HT-29 (cell line): Measurements from ENCODE around the gene THEM5. TPM values are rescaled to one million over a fixed set of nuclear protein-coding genes. Genes with fewer than 3 reads are reported as not detected.

Experiments
- DNase-seq: peaks from one replicate; pipeline ENCODE4 v3.0.0-alpha.2; 2015; ENCODE audit warnings: low spot score
- small RNA-seq: library from RNA; depleted of rRNA; stranded (forward); fragments of <200 nt; gene quantifications from one replicate; pipeline ENCODE3, GENCODE V24; 2014
- total RNA-seq: library from RNA; depleted of rRNA; stranded (reverse); fragments of >200 nt; shearing (Covaris generic); gene quantifications from 2 replicates; pipeline ENCODE4 v1.2.3, GENCODE V29; 2014; rRNA removed

Gene THEM5
- total RNA-seq, 1 experiment from 2014 or later, result not detected

DNA sequence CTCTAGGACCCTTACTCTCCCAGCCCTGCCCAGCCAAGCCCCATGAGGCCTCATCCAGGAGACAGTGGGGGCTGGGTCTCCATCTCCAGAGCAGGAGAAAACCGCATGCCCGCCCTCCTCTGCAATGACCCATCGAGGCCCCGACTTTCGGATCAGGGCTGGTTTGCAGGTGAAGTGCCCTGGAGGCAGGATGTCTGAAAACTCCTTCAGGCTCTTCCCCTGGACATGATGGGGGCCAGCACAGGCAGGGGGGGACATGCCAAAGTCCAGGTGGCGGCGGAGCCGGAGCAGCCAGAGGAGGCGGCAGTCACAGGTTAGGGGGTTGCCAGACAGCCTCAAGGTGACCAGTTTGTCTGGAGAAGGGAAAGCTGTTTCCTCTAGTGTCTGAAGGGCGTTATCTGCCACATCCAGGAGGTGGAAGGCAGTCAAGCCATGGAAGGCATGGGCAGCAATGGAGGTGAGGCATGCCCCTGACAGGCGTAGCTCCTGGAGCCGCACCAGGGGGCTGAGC lies 52.1 kb downstream of the THEM5 start:
- DNase-seq, result no peak

DNA sequence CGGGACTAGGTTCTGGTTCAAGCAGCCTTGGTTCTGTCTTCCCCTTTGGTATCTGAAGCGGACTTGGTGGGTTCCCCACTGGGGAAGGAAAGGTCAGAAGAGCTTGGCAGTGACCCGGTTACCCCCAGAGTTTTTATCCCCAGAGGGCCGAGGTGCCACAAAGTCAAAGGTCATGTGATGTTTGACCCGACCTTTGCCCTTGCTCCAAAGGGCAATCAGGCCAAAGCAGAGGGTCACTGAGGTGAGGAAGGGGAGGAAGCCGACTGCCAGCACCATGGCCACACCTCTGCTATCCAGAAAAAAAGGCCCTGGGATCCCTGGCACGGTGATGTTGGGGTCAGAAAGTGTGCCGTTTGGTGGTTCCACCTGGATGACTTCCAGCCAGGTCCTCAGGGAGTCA lies 52.7 kb downstream of the THEM5 start:
- DNase-seq, result no peak

DNA sequence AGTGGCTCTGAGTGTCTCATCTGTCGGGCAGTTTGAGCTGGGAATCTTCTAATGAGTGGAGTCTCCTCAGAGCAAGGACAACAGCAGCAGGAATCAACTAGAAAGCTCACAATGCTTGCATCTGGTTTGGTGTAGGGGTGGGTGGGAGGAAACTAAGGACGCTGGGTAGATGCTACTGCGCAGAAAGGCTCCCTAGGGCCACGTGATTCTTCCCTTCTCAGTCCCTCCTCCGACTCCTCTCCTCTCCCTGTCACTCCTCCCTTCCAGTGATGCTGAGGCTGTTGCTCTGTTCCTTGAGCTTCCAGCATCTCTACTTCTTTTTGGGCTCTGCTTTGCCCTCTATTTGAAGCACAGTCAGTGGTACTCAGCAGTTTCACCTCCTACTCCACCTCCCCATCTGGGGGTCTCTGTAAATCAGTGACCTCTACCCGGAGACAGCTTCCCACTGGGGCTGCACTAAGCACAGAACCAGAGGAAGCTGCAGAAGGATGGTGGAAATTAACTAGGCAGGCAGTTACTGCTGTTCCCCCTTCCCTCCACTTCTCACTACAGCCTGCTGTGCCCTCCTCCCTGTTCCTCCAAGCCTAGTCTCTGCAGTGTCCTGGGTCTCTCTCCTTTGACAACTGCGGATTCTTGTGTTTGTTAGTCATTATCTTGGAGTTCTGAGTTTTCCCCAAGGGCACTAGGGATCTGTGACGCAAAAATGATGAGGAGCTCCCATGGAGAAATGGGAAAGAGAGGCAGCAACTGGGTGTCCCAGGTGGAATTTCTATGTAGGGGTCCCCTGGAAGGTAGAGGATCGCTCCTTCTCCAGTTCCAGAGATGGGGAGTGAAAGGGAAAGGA lies 54.1 kb downstream of the THEM5 start:
- DNase-seq, result no peak

DNA sequence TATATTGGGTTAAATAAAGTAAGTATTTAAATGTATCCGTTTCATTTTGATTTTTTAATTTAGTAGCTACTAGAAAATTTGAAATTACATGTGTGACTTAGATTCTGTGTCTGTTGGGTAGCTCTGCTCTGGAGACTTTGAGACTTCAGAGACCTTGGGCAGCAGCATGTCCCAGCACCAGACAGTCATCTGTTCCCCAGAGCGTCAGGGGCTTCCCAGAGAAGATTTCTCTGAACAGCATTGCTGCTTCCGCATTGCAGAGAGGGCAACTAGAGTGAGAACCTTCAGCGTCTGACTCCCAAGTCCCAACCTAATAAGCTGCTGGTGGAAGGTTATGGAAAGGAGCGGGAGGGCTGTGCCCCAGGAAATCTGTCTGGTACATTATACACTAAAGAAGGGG lies 54.9 kb downstream of the THEM5 start:
- DNase-seq, result no peak

Small RNAs within 50 kb of the gene (small RNA-seq; reads per million reads assigned to genes)
- not detected for gene RF00019

Other genes with a start within 250 kb of the THEM5 start
- 13.3 and 13.9 TPM in 2 replicates for gene SNX27, start 241.7 kb downstream of the THEM5 start, total RNA-seq
- gene CELF3, start 136.9 kb downstream of the THEM5 start, total RNA-seq, result 0.08 and 0.97 TPM in 2 replicates
- not detected in 2 replicates for gene RIIAD1, start 132.2 kb downstream of the THEM5 start, total RNA-seq
- gene MRPL9, start 90.2 kb downstream of the THEM5 start, total RNA-seq, result 122 and 193 TPM in 2 replicates
- gene TDRKH, start 63.2 kb downstream of the THEM5 start, total RNA-seq, result 6.8 and 9.3 TPM in 2 replicates
- gene LINGO4, start 48.3 kb downstream of the THEM5 start, total RNA-seq, result not detected in 2 replicates
- gene RORC, start 21.9 kb downstream of the THEM5 start, total RNA-seq, result 0.33 and 1.1 TPM in 2 replicates
- 3.5 and 5.2 TPM in 2 replicates for gene C2CD4D, start 13.9 kb downstream of the THEM5 start, total RNA-seq
- 12.2 and 14.8 TPM in 2 replicates for gene THEM4, start 55.8 kb upstream of the THEM5 start, total RNA-seq
- 279 and 305 TPM in 2 replicates for gene S100A10, start 140.1 kb upstream of the THEM5 start, total RNA-seq
- 326 and 331 TPM in 2 replicates for gene S100A11, start 183.3 kb upstream of the THEM5 start, total RNA-seq
- gene TCHHL1, start 235.4 kb upstream of the THEM5 start, total RNA-seq, result not detected in 2 replicates